Suprapubic skin (tissue), 4 donors: ENCODE results near the gene REEP6.

Experiments used
- CTCF ChIP-seq, 2 donors: fragments of 200-600 bp in 1 of 2; fragments of 450-650 bp in 1 of 2; sonication (generic) in 1 of 2; IDR thresholded peaks; one replicate each; pipeline ENCODE4 v1.5.1; 2016 to 2019; ENCODE audit warnings: antibody characterized with exemption in 2 of 2, mild to moderate bottlenecking in 1 of 2, moderate library complexity in 1 of 2
- EP300 ChIP-seq: sonication (generic); formaldehyde crosslinking; IDR thresholded peaks from one replicate; pipeline ENCODE4 v1.6.1; 2017; ENCODE audit warnings: antibody characterized with exemption
- POLR2A ChIP-seq, 2 donors: fragments of 450-650 bp; IDR thresholded peaks; one replicate each; pipeline ENCODE4 v1.6.1; 2017; ENCODE audit warnings: antibody characterized with exemption in 2 of 2, mild to moderate bottlenecking in 2 of 2, moderate library complexity in 2 of 2
- POLR2AphosphoS5 ChIP-seq, 3 donors: sonication (generic); formaldehyde crosslinking; IDR thresholded peaks; one replicate each; pipeline ENCODE4 v1.6.1; 2017; ENCODE audit warnings: antibody characterized with exemption in 3 of 3

- TF ChIP-seq CTCF (IDR thresholded peaks at IDR 0.05) (no peak), POLR2A (IDR thresholded peaks at IDR 0.05) (no peak), POLR2AphosphoS5 (IDR thresholded peaks at IDR 0.05) (no peak), EP300 (no peak)
Measured at GRCh38 chr19:1522838-1523237, 31.9 kb downstream of the REEP6 start.
